ENCODE results near the gene TOM1. TPM values are rescaled to one million over a fixed set of nuclear protein-coding genes. Genes with fewer than 3 reads are reported as not detected.

TOM1 gene
- total and polyA plus RNA-seq, 3 donors from 2014 or later = 65.7 to 68.0 (median 66.2) TPM

DNA sequence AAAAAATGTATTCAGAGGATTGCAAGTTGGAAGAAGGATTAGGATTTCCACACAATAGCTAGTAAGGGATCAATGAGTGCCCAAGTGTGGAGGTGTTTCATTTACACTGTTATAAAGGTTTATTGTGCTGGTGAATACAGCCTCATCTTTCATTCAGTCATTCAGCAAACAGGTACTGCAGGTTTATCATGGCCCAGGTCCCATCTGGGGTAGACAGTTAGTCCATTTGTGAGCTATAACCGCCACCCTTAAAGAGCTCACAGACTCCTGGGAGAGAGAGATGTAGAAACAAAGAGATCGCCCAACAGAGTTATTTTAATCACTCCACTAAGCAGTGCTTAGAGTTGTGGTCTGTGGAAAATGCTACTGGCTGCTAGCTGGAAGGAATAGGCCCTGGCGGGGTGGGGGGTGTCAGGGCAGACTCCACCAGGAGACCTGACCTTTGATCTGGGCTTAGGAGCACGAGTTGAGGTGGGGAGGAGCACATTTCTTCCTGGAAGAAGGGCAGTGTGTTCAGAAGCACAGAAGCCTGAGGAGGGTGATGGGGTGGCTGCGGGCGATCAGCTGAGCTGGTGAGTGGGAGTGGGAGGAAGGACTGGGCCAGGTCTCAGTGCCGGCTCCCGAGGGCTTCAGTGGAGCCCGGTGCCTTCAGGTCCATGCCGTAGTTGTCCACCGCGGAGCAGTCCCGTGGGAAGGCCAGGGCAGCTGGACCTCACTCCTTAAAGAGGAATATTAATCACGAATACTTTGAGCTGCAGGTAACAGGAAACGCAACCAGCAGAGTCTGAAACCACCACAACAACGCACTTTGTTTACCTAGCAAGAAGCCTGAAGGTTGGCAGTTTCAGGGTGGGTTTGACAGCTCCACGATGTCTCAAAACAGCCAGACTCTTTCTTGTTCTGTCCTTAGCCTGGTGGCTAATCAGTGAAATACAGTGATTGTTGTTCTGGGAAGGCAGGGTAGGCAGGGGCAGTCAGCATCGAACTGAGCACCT, 11.2 kb downstream of the TOM1 start:
- TF ChIP-seq, protein P1, sequence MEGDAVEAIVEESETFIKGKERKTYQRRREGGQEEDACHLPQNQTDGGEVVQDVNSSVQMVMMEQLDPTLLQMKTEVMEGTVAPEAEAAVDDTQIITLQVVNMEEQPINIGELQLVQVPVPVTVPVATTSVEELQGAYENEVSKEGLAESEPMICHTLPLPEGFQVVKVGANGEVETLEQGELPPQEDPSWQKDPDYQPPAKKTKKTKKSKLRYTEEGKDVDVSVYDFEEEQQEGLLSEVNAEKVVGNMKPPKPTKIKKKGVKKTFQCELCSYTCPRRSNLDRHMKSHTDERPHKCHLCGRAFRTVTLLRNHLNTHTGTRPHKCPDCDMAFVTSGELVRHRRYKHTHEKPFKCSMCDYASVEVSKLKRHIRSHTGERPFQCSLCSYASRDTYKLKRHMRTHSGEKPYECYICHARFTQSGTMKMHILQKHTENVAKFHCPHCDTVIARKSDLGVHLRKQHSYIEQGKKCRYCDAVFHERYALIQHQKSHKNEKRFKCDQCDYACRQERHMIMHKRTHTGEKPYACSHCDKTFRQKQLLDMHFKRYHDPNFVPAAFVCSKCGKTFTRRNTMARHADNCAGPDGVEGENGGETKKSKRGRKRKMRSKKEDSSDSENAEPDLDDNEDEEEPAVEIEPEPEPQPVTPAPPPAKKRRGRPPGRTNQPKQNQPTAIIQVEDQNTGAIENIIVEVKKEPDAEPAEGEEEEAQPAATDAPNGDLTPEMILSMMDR (IDR thresholded peaks at IDR 0.05) = no peak
- no peak for TF ChIP-seq POLR2A (IDR thresholded peaks at IDR 0.05)
- Histone ChIP-seq H3K4me1 (peaks cover 5% of the 10 kb centered on the region), H3K9me3 (no peaks in the 10 kb centered on the region), H3K27ac (no peak overlapping the region), H3K36me3 (ENCODE audit: low read depth, missing control alignments) (no peaks in the 10 kb centered on the region), H3K4me3 (no peak overlapping the region), H3K27me3 (no peaks in the 10 kb centered on the region)
- 65 to 68% methylated on average over 13 to 18 of the region's 18 CpGs for WGBS, 2 donors
- intact Hi-C loops (cut with DNase I; ENCODE audit: low total_unique reads) = no loop called here
- DNase-seq = no peak

- no peak for TF ChIP-seq POLR2A (IDR thresholded peaks at IDR 0.05)
- TF ChIP-seq, protein P1 (IDR thresholded peaks at IDR 0.05) = no peak
- H3K36me3 ChIP-seq (ENCODE audit: low read depth, missing control alignments) = no peaks in the 10 kb centered on the region
- H3K4me1 ChIP-seq = peaks cover 5% of the 10 kb centered on the region
- intact Hi-C loops (cut with DNase I; ENCODE audit: low total_unique reads) = no loop called here
- no peak overlapping the region for H3K27ac ChIP-seq
- no peaks in the 10 kb centered on the region for H3K9me3 ChIP-seq
- H3K4me3 ChIP-seq = no peak overlapping the region
- WGBS, 2 donors = 91 to 93% methylated on average over 8 of the region's 8 CpGs
- DNase-seq = no peak
- no peaks in the 10 kb centered on the region for H3K27me3 ChIP-seq
These were observed 11.9 kb downstream of the TOM1 start for GRCh38 chr22:35311551-35311999.

- Histone ChIP-seq H3K4me3 (no peak overlapping the region), H3K36me3 (ENCODE audit: low read depth, missing control alignments) (no peaks in the 10 kb centered on the region), H3K27me3 (no peaks in the 10 kb centered on the region), H3K9me3 (no peaks in the 10 kb centered on the region), H3K4me1 (peaks cover 5% of the 10 kb centered on the region), H3K27ac (no peak overlapping the region)
- intact Hi-C loops (cut with DNase I; ENCODE audit: low total_unique reads) = no loop called here
- WGBS, 2 donors = 89 to 92% methylated on average over 13 of the region's 13 CpGs
- no peak for TF ChIP-seq POLR2A (IDR thresholded peaks at IDR 0.05)
- TF ChIP-seq, protein P1 (IDR thresholded peaks at IDR 0.05) = no peak
- no peak for DNase-seq
These were observed 12.7 kb downstream of the TOM1 start for GRCh38 chr22:35312198-35313059.

DNA sequence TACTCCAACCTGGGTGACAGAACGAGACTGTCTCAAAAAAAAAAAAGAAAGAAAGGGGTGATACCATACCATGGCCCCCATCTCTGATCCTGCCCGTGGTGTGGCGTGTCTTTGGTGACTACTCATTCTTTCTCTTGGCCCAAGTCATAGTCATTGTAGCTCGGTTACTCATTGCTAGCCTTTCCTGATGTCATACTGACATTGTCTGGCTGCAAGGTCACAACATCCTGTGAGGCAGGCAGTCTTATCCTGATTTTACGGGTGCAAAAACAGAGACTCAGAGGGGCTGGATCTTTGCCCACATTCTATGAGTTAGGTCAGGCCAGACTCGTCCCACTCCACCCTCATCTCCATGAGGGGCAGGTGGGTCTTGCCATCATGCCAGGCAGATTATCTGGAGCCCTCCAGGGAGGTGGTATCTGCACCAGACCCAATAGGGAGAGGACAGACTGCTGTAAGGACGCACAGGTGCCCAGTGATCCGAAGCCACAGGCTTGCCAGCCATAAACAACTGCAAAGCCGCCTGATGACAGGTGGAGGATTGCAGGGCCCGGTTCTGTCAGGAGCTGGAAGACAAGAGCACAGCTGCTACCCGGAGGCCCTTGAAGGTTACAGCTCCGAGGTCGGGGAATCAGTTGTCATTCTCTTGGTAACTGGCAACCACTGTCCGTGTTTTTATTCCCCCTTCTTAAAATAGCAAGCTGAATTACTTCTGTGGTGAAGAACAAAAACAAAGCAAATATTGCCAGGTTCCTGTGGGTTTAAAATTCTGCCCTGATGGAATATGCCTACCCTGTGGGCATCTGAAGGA, 13.8 kb downstream of the TOM1 start:
- no peak overlapping the region for H3K27ac ChIP-seq
- H3K4me1 ChIP-seq = peaks cover 5% of the 10 kb centered on the region
- H3K4me3 ChIP-seq = no peak overlapping the region
- no peaks in the 10 kb centered on the region for H3K27me3 ChIP-seq
- WGBS, 2 donors = 54 to 58% methylated on average over 8 to 14 of the region's 14 CpGs
- intact Hi-C loops (cut with DNase I; ENCODE audit: low total_unique reads) = no loop called here
- H3K9me3 ChIP-seq = no peaks in the 10 kb centered on the region
- TF ChIP-seq, protein P1 (IDR thresholded peaks at IDR 0.05) = no peak
- no peak for TF ChIP-seq POLR2A (IDR thresholded peaks at IDR 0.05)
- DNase-seq = no peak
- no peaks in the 10 kb centered on the region for H3K36me3 ChIP-seq (ENCODE audit: low read depth, missing control alignments)

Data from testis (tissue), 3 donors.